CD4-positive, alpha-beta T cell treated with Interleukin-21 for 1 hour (primary cell): ENCODE results near the gene PHLPP1.

Source experiments
- DNase-seq: peaks from one replicate; pipeline ENCODE4 v3.0.0-alpha.2; 2020

Gene PHLPP1

DNA sequence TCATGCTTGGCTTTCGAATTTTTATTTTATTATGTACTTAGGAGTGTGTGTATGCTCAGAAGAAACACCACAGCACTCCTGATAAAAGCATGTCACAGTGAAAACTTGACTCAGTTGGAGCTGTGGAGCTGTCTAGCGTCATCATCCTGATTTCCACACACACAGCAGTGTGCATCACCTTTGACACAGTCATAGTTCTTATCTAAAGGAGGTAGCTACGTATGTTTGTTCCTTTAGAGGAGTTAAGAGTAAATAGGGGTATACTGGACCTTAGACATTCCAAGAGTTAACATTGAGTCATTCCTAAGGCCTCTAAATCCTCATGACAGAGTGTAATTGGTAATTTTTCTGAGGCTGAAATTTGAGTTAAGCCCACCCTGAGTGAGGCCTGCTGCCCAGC lies 96.9 kb downstream of the PHLPP1 start:
- no peak for DNase-seq

DNA sequence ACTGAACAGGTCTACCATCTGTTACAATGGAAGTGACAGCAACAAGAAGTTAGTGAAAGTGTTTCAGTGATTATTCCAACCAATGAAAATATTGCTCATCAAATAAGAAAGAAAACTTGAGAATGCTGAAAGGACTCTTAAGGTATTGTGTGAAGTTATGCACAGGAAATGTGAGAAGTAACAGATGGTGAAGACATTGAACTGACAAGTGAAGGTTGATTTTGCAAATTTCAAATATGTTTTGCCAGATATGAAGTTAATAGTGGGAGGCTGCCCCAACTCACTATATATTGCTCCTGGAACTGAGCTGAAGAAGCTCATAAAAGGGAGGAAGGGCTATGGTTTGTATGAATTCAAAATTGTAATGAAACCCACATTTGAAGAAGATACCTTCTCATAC lies 97.5 kb downstream of the PHLPP1 start:
- no peak for DNase-seq

DNA sequence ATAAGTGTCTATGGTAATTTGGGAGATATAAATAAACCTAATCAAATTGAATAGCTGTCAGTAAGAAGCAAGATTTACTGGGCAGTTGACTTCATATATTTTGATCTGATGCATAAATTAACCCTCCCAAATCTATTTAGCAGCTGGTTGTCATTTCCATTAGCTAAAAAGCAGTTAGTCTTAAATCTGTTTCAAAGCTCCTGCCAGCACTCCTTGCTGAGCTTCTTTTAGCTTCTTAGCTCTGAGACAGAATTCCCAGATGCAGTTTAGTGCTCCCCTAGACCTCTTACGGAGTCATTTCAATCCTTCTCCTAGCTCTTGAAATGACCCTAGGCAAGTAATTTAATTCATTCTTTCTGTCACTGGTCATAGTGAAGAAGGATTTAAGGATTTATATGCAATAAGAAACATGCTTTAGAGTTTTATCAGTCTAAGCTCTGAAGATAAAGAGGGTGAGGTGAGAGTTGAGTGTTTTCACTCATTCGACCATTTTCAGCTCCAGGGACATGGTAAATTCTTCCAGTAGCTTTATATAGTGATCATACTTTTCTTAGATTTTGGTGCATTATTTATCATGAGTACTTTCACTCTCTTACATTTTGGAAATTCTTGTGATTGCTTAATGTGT lies 98.9 kb downstream of the PHLPP1 start:
- DNase-seq, result no peak

DNA sequence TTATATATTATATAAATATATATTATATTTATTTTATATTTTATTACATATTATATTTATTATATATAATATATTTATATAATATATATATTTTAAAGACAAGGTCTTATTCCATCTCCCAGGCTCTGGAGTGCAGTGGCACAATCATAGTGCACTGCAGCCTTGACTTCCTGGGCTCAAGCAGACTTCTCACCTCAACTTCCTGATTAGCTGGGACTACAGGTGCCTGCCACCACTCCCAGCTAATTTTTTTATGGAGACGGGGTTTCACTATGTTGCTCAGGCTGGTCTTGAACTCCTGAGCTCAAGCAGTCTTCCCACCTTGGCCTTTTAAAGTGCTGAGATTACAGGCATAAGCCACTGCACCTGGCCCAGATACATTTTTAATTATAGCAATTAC lies 110.0 kb downstream of the PHLPP1 start:
- no peak for DNase-seq

DNA sequence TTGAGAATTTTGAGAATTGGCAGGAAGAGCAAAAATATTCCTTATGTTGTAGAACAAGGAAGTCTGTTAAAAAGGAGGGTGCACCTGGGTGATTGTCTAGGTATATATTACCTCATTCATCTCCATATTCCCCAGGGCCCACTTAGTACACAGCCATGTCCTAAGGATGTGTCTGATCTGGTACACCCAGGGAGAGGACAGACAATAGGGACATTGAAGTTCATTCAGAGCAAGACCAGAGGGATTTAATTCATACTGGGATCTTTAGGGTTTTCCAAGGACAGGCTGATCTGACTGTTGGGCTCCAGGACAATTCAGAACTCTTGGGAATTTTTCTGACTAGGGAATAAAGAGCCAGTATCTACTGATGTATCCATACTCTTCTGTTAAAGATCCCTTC lies 112.1 kb downstream of the PHLPP1 start:
- DNase-seq, result no peak

DNA sequence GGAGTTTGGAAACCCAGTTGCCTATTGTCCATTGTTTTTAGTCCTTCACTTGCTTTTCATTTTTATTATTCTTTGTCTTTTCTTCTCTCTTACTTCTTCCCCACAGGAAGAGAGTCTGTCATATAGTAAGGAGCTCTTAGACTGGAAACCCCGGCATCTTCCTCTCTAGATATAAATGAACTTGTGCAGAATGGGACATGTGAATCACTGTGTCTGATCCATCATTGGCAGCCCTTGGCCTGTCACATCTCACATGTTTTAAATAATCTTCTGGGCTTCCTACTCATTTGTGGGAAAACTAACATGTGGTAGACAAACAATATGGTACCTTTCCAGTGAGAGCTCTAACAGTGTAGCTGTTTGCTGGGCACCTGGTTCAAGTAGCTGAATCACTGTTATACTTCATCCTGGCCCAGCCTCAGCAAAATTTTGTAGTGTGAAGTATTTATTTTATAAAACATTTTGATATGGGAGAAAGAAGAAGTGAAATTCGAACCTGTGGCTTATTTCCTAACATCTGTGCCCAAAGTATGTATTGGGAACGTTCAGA lies 112.8 kb downstream of the PHLPP1 start:
- DNase-seq, result no peak

DNA sequence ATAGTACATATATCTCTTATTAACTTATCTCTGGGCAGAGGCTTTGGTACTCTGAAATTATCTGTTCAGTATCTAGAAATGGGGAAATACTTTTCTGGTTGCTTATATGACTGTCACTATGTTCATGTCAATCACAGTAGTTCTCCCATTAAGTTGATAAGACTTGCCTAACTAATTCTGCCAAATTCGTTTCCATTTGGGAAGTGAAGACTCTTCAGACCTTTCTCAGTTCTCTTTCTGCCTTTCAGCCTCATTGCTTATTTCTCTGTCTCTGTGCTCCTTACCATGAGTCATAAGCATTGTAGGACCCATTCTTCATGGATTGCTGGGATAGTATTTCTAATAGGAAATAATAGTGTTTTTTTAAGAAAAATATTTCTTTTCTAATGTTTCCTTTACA lies 113.5 kb downstream of the PHLPP1 start:
- no peak for DNase-seq

DNA sequence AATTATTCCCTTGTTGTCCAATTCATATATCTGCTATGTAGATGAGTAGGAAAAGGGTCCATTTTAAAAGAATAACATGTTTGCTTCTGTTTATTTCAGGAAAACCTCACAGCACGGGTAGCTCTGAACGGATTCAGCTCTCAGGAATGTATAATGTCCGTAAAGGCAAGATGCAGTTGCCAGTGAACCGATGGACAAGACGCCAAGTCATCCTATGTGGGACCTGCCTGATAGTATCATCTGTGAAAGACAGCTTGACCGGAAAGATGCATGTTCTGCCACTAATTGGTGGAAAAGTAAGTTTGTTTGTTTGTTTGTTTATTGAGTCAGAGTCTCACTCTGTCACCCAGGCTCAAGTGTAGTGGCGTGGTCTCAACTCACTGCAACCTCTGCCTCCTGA lies 114.6 kb downstream of the PHLPP1 start:
- no peak for DNase-seq

DNA sequence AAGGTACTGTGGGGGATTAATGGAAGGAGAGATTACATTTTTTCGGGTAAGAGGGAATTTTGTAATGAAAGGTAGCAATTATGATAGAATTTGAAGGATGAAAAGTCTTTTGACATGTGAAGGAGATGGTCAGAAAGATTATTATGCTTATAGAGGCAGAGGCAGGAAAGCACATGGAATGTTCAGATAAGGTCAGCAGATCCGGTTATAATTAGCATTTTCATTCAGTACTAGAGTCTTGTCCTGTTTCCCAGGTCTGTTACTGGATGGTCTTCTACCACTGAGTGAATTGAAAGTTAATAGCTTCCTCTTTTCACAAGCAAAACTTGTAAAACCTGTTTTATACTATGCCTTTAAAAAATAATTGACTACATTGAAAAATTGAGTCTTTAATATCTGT lies 116.9 kb downstream of the PHLPP1 start:
- DNase-seq, result no peak

DNA sequence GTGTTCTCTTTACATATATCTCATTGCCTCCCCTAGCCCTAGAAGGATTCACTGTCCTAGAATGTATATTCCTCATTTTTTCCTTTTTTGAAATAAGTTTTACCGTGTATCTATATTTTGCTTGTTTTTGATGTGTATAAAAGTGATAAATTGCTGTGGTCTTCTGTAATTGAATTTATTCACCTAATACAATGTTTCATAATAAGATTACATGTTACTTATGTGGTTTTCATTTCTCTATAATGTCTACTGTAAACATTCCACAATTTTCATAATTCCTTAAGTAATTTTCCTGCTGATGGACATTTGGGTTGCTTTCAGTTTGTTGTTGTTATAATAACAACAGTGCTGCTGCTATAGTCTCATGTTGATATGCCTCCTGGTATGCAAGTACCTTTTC lies 118.2 kb downstream of the PHLPP1 start:
- DNase-seq, result no peak

DNA sequence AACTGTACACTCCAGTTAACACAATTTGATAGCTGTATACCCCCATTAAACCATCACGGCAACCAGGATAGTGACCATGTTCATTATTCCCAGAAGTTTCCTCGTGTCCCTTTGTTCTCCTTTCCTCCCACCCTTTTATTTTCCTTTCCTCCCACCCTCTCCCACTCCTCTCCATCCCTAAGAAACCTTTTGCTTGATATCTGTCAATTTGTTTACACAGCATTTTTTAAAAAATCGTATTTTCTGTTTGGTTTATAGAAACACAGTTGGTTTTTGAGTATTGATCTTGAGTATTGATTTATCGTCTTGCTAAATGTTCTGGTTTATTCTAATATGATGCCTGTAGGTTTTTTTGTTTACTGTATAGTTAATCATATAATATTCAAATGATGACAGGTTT lies 119.4 kb downstream of the PHLPP1 start:
- DNase-seq, result no peak

DNA sequence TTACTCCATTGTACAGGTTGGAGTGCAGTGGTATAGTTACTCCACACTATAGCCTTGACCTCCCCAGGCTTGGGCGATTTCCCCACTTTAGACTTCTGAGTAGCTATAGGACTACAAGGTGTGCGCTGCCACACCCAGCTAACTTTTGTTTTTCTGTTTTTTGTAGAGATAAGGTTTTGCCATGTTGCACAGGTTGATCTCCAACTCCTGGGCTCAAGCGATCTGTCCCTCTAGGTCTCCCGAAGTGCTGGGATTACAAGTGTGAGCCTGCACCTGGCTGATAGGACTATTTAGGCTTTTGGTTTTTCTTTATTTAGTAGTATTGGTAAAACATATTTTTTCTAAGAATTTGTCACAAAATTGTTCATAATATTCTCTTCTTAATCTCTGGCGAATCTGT lies 121.7 kb downstream of the PHLPP1 start:
- no peak for DNase-seq

DNA sequence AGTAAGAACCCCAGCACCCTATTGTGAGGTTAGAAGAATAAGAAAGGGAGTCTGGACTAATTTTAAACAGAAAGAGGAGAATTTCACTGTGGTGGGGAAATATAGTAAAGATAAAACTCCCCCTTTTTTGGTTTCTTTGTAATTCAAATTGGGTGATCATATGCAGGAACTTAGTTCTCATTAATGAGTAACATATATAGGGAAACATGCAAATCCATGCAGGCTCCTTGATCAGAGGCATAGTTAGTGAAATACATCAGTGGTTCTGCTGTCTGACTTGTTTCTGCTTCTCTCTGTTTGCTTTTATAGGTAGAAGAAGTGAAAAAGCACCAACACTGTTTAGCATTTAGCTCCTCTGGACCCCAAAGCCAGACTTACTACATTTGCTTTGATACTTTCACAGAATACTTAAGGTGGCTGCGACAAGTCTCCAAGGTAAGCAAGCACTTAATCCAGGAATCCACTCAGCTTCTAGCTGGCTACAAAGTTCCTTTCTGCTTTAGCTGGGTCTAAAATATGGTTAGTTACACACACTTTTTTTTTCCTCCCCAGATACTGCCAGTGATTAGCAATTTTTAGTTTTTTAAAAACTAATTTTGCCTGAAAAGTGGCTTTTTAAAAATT lies 123.2 kb downstream of the PHLPP1 start:
- DNase-seq, result no peak

DNA sequence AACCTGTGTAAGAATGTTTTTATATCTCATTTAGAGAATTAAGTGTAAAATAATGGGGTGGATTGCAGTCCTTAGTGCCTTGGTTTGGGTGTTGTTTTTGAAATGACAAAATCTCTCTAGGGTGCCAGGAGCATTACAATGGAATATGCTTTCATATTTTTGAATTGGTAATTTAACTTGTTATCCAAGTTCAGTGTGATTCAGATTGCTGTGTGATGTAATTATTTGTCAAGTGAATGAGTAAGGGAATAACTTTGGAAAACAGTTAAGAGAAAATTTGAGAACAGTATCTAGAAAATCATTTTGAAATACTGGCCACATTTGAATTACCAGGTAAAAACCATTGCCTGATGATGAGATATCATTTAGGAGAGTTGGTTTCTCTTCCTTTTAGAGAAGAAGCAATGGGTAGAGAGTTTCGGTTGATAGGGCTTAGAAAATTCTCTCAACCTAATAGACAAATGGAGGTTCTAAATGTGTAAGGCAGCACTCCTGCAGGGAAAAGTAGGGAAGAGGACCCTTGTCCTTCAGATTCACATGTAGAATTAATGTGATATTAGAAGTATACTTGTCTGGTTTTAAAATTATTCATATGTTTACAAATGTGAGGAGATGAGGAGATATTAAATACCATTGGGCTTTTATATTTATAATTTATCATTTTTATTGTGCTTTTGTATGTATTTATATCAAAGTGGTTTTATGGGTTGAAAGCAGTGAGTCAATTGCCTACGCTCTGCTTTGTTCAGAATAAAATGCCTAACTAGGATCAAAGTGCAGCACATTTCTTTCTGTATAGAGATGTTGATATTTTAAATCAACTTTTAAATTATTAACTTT lies 124.8 kb downstream of the PHLPP1 start:
- no peak for DNase-seq

DNA sequence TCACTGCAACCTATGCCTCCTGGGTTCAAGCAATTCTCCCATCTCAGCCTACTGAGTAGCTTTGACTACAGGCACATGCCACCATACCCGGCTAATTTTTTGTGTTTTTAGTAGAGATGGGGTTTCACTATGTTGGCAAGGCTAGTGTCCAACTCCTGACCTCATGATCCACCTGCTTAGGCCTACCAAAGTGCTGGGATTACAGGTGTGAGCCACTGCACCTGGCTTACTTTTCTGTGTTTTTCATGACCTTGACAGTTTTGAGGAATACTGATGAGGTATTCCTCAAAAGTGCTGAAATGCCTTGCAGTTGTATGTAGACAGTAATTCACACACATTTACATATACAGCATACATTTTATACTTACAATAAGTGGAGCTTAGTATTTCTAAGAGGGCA lies 126.1 kb downstream of the PHLPP1 start:
- no peak for DNase-seq

DNA sequence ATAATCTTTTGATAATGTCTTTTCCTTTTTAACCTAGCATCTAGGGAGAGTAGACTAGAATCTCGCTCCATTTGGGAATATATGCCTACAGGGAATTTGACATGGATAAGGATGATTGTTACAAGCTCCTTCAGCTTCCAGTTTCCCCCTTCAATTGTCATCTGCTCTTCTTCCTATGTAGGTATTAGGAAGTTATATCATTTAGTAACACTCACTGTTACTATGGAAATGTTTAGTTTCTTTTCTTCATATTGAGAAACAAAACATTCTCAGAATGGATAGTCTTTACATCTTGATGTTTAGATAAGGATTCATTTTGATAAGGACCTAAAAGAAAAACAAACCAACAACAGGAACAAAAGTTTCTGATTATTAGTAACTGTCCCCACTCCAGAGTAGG lies 127.6 kb downstream of the PHLPP1 start:
- DNase-seq, result no peak

DNA sequence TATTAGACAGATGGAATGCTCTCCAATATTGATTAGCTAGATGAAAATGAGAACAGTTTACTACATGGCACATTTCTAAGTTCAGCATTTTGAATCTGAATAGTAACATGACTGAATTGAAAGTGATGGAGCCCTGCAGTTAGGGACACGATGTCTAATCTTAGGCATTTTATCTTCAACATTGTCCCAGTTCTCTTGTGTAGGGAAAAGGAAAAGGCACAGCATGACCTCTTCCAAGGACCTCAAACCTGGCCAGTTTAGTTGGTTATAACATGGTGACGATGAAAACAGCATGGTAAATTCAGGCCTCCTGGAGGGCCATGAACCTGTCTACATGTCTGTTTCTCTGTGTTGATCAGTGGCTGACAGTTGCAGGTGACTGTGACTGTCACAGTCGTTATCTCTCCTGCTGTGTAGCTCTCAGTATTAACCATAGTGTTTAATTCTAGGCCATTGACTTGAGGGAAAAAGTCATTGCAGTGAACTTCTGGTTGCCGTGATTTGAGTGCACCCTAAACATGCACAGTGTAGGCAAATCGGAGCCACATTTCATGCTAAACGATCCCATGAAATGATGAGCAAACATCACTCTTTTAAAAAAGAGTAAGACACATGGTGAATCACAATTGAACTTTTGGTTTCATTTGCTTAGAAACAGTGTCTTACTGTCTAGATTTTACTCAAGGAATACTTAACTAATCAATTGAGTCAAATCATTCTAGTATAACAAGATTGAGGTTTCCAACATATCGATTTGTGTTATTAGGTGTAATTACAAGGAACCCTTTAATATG lies 129.7 kb downstream of the PHLPP1 start:
- no peak for DNase-seq

DNA sequence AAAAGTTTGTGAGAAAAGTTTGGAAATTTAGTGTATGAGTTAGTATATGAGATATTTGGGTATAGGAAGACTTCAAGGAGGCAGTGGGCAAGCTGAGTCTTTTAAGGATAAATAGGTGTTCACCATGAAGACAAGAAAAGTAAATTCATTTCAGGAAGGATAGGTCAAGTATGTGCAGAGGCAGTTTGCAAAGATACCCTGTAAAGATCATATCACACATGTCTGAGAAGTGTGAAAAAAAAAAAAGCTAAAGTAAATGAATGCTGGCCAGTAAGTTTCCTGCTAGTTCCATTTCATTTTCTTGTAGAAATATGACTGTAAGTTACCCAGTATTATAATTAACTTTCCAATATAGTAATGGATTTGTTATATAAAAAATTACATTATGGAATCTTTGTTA lies 131.0 kb downstream of the PHLPP1 start:
- no peak for DNase-seq

DNA sequence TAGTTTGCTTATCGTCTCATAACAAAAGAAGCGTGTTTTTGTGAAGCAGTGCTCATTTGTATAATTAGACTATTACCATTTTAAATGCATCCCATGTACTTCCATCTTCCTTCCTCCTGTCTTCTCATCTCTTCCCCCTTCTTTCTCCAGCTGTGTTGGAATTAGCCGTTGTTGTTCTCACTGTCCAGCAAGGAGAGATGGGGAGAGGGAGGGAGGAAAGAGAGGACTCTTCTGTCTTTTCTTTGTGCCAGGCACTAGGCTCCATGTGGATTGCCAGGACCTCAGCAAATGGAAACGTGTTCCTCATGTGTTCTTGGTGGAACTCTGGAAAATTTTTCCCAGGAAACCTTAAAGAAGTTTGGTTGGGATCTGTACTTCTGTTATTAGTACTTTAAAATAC lies 131.7 kb downstream of the PHLPP1 start:
- no peak for DNase-seq

DNA sequence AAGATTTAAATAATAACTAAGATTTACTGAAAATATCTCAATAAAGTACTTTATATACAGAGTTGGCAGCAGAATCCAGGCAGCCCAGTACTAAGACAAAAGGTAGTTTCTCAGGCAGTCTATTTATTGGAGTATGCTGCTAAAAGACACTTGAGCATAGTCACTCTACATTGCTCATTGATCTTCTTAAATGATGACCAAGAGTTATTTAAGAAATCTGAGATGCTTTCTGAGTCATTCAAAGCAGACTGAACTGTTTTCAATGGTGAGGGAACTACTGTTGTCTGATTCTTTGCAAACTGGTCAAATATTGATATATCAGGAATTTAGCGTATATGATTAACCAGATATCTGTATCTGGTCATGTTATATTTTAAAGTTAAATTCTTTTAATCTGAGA lies 133.6 kb downstream of the PHLPP1 start:
- no peak for DNase-seq

DNA sequence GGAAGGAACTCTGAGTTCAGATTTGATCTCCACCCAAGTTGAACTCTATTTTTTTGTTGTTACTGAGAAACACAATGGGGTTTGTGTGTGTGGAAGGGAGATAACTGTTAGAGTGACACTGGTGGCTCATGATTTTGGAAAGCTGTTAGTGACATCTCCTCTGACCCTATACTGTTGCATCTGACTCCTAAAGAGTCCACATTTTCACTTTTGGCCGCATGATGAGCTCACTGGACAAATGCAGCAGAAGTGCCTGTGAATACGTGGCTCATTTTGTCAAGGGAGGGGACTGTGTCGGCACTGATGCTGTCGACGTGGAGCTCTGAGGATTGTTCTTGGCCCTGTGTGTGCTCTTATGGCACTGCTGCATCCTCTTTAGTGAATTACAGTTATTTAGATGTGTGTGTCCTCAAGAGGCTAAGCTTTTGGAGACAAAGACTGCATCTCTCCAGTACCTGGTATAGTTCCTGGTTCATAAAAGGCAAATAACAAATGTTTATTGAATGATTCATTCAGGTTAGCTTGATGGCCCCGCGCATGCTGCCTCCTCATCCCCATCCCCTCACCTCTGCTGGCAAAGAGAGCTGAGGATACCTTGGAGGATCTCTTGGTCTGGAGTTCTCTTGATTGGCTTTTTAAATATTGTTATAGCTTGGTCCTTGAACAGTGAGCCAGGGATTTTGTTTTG lies 135.4 kb downstream of the PHLPP1 start:
- DNase-seq, result no peak

DNA sequence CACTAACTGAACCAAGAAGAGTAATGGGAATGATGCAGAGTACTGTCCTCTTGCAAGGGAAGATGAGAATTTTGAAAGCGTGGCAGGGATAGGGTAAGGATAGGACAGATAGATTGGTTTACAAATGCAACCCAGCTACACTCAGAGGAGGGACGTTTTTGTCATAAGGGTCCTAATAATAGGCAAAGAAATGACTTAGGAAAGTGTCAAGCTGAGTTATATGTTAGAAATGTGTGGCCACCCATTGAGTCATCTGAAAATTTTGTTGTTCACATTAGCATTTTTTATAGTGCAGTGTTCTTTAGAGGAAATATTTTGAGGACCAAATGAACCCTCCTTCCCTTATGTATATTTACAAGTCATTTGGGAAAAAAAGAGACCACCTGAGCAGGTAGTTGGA lies 137.5 kb downstream of the PHLPP1 start:
- DNase-seq, result no peak

DNA sequence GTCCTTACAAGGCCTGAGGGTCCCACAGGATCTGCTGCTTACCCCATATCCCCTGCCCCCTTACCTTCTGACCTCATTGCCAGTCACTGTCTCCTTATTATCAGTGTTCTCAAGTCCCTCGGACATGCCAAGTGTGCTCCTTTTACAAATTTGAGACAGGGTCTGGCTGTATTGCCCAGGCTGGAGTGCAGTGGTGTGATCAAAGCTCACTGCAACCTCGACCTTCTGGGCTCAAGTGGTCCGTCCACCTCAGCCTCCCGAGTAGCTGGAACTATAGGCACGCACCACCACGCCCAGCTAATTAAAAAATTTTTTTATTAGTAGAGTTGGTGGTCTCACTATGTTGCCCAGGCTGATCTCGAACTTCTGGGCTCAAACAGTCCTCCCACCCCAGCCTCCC lies 141.0 kb downstream of the PHLPP1 start:
- DNase-seq, result no peak
